Naive thymus-derived CD4-positive, alpha-beta T cell (primary cell): Measurements from ENCODE around the gene ATP8A1. TPM values are rescaled to one million over a fixed set of nuclear protein-coding genes. Genes with fewer than 3 reads are reported as not detected.
A peak's percentile ranks its signal among the peaks of the same experiment; 100 is the strongest.

ENCODE experiments used
- ATAC-seq: fragments of 150-1000 bp; cut with Tn5 transposase; 2 replicates; pipeline ENCODE4 v1.10.0; 2021; ENCODE audit warnings: mild to moderate bottlenecking, moderate library complexity
- CTCF ChIA-PET: fragments of 350-600 bp; sonication (Branson Sonifier 250); formaldehyde crosslinking; loops from one replicate; lab custom pipeline; 2021; ENCODE audit warnings: antibody characterized with exemption; lab: Charles Lee
- POLR2A ChIA-PET: fragments of 350-600 bp; sonication (Branson Sonifier 250); formaldehyde crosslinking; loops from one replicate; lab custom pipeline; 2021; ENCODE audit warnings: antibody characterized with exemption, inconsistent platforms; lab: Charles Lee
- DNase-seq, 9 donors: peaks; one replicate each; pipeline versions ENCODE4 v3.0.0 to v3.0.0-alpha.2; 2020 to 2022; ENCODE audit warnings: mixed read lengths in 1 of 9
- H3K27ac ChIP-seq: one replicate; pipeline ENCODE4 v1.7.0; 2013; ENCODE audit warnings: mild to moderate bottlenecking, low read depth, low read length, moderate library complexity
- H3K27me3 ChIP-seq, 2 donors: one replicate each; pipeline ENCODE4 v1.7.0; 2013; ENCODE audit warnings: low read length in 2 of 2, mild to moderate bottlenecking in 2 of 2, moderate library complexity in 2 of 2; ENCODE audit not compliant: control insufficient read depth in 2 of 2, insufficient read depth in 2 of 2
- H3K36me3 ChIP-seq, 3 experiments: 1 replicate in 2 of 3; 2 replicates in 1 of 3; pipeline ENCODE4 v1.7.0; 2013; ENCODE audit warnings: low read length in 3 of 3, mild to moderate bottlenecking in 3 of 3, moderate library complexity in 1 of 3; ENCODE audit not compliant: insufficient read depth in 3 of 3, control insufficient read depth in 2 of 3
- H3K4me1 ChIP-seq, 2 donors: one replicate each; pipeline ENCODE4 v1.7.0; 2013; ENCODE audit warnings: low read length in 2 of 2, mild to moderate bottlenecking in 2 of 2, moderate library complexity in 1 of 2; ENCODE audit not compliant: control insufficient read depth in 2 of 2, insufficient read depth in 2 of 2
- H3K4me3 ChIP-seq: 2 replicates; pipeline ENCODE4 v1.7.0; 2013; ENCODE audit warnings: mild to moderate bottlenecking, low read length
- H3K9me3 ChIP-seq, 3 experiments: 1 replicate in 2 of 3; 2 replicates in 1 of 3; pipeline ENCODE4 v1.7.0; 2013; ENCODE audit warnings: low read length in 3 of 3; ENCODE audit not compliant: control insufficient read depth in 2 of 3
- H3K27ac Mint-ChIP-seq, 9 donors: one replicate each; pipeline ENCODE4 v1.8.0; 2020 to 2022; ENCODE audit warnings: mixed read lengths in 9 of 9, mild to moderate bottlenecking in 8 of 9, moderate library complexity in 5 of 9, inconsistent platforms in 2 of 9
- H3K27me3 Mint-ChIP-seq, 5 donors: one replicate each; pipeline ENCODE4 v1.8.0; 2021 to 2022; ENCODE audit warnings: mixed read lengths in 5 of 5, mild to moderate bottlenecking in 1 of 5
- H3K36me3 Mint-ChIP-seq, 5 donors: one replicate each; pipeline ENCODE4 v1.8.0; 2020 to 2022; ENCODE audit warnings: mixed read lengths in 5 of 5, mild to moderate bottlenecking in 3 of 5, inconsistent platforms in 1 of 5
- H3K4me1 Mint-ChIP-seq, 7 donors: one replicate each; pipeline ENCODE4 v1.8.0; 2020 to 2022; ENCODE audit warnings: mixed read lengths in 7 of 7, mild to moderate bottlenecking in 3 of 7, inconsistent platforms in 1 of 7
- H3K4me3 Mint-ChIP-seq, 10 donors: one replicate each; pipeline ENCODE4 v1.8.0; 2020 to 2022; ENCODE audit warnings: mild to moderate bottlenecking in 10 of 10, mixed read lengths in 10 of 10, moderate library complexity in 6 of 10, inconsistent platforms in 2 of 10
- H3K9me3 Mint-ChIP-seq, 11 donors: one replicate each; pipeline ENCODE4 v1.8.0; 2020 to 2022; ENCODE audit warnings: mixed read lengths in 11 of 11, mild to moderate bottlenecking in 4 of 11, inconsistent platforms in 1 of 11, moderate library complexity in 1 of 11
- intact Hi-C, 2 donors: fragments of 100-400 bp; cut with micrococcal nuclease; formaldehyde crosslinking; loops; one replicate each; pipeline ENCODE4 v1.15.1; 2023
- polyA plus RNA-seq, 2 donors: library from polyadenylated mRNA; unstranded; fragments of 300-500 nt; fragmentation: Illumina TruSeq; gene quantifications; one replicate each; pipeline ENCODE4 v1.2.3, GENCODE V29; 2021
- total RNA-seq, 6 experiments: library from RNA in 5 of 6; stranded (reverse) in 5 of 6; gene quantifications; 1 replicate in 5 of 6; 2 replicates in 1 of 6; pipeline ENCODE4 v1.2.3 and lab custom pipeline; 2021 to 2026

ATP8A1 gene
- total and polyA plus RNA-seq, 7 experiments from 2014 or later: 8.8 to 66.8 (median 48.5) TPM

GRCh38 chr4:42412251-42412650 is 244.7 kb downstream of the ATP8A1 start:
- CTCF ChIA-PET: no interaction called here
- intact Hi-C loops: no loop called here
- no peak overlapping the region for H3K27ac ChIP-seq
- no peak overlapping the region for H3K4me3 ChIP-seq
- H3K9me3 ChIP-seq: no peaks in the 10 kb centered on the region
- ATAC-seq (no peak), DNase-seq (no peak)
- Mint-ChIP-seq H3K36me3 (peaks cover 0 to 69% (median 32%) of the 10 kb centered on the region in 5 donors), H3K4me1 (no peaks in the 10 kb centered on the region), H3K9me3 (no peaks in the 10 kb centered on the region), H3K4me3 (no peak overlapping the region), H3K27ac (no peak overlapping the region), H3K27me3 (no peaks in the 10 kb centered on the region)
- H3K4me1 ChIP-seq: no peaks in the 10 kb centered on the region
- H3K27me3 ChIP-seq: no peaks in the 10 kb centered on the region
- POLR2A ChIA-PET: no interaction called here
- peaks cover 0 to 18% (median 5%) of the 10 kb centered on the region in 3 experiments for H3K36me3 ChIP-seq

DNA sequence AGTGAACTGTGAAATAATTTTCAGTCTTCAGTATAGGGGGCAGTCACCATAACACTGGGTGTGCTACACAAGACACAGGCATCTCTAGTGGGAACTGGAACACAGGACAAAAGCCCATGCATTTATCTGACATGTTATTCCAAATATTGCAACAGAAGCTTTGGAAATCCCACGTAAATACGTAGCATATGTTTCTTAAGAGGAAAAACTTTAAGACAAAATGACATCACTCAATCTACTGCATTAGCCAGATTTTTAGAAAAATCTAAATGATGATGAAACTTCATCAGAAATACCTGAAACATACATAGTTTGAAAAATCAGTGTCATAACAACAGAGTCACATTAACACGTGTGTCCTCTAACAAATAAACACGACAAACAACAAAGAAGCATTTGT is 245.1 kb downstream of the ATP8A1 start:
- Mint-ChIP-seq H3K4me3 (no peak overlapping the region), H3K36me3 (peaks cover 0 to 68% (median 32%) of the 10 kb centered on the region in 5 donors), H3K9me3 (no peaks in the 10 kb centered on the region), H3K4me1 (no peaks in the 10 kb centered on the region), H3K27ac (no peak overlapping the region), H3K27me3 (no peaks in the 10 kb centered on the region)
- CTCF ChIA-PET: no interaction called here
- ATAC-seq: no peak
- Histone ChIP-seq H3K9me3 (no peaks in the 10 kb centered on the region), H3K27me3 (no peaks in the 10 kb centered on the region), H3K4me3 (no peak overlapping the region), H3K36me3 (peaks cover 0 to 18% (median 5%) of the 10 kb centered on the region in 3 experiments), H3K27ac (no peak overlapping the region), H3K4me1 (no peaks in the 10 kb centered on the region)
- intact Hi-C loops: no loop called here
- POLR2A ChIA-PET: no interaction called here
- no peak for DNase-seq

DNA sequence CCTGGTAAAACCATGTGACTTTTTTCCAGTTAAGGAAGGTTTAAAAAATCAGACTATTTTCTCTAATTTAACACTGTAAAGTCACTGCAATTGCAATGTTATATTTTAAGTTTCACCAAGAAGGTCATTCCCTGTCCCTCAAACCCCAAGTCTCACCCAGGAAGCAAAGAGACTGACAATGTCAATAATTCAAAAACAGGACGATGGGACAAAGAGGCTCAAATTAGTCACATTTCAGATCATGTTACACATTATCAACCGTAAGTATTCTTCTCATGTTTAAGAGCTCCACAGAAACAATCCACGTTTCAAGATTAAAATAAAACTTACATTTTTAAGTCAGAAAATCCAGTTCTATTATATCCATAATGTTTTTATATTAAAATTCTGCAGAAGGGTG is 246.5 kb downstream of the ATP8A1 start:
- H3K4me1 Mint-ChIP-seq: no peaks in the 10 kb centered on the region
- Histone ChIP-seq H3K4me1 (no peaks in the 10 kb centered on the region), H3K36me3 (peaks cover 0 to 18% (median 5%) of the 10 kb centered on the region in 3 experiments), H3K4me3 (no peak overlapping the region), H3K27ac (no peak overlapping the region), H3K9me3 (no peaks in the 10 kb centered on the region), H3K27me3 (no peaks in the 10 kb centered on the region)
- no peaks in the 10 kb centered on the region for H3K27me3 Mint-ChIP-seq
- H3K9me3 Mint-ChIP-seq: no peaks in the 10 kb centered on the region
- DNase-seq (no peak), ATAC-seq (no peak)
- ChIA-PET CTCF (no interaction called here), POLR2A (no interaction called here)
- no peak overlapping the region for H3K4me3 Mint-ChIP-seq
- no peak overlapping the region for H3K27ac Mint-ChIP-seq
- intact Hi-C loops: no loop called here
- peaks cover 0 to 63% (median 35%) of the 10 kb centered on the region in 5 donors for H3K36me3 Mint-ChIP-seq

DNA sequence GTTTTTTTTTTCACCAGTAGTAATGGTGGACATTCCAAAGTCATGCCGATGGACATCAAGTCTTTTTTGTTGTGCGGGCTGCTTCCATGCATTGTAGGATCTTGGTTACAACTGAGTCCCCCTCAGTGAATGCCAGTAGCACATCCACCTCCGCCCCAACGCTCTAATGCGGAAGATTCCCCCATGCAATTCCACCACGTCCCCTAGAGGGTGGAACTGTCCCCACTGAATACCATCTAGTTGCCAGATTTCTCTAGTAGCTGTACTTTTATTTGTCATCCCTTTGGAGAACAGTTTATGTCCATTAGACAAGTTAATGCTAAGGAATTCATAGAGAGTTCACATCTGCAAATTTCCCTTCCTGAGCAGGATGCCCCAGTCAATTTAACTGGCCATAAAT is 252.9 kb downstream of the ATP8A1 start:
- Mint-ChIP-seq H3K4me3 (no peak overlapping the region), H3K27me3 (peaks cover 24 to 39% (median 27%) of the 10 kb centered on the region in 5 donors), H3K36me3 (peaks cover 0 to 22% (median 5%) of the 10 kb centered on the region in 5 donors), H3K4me1 (peaks cover 0 to 17% (median 8%) of the 10 kb centered on the region in 7 donors), H3K27ac (no peak overlapping the region), H3K9me3 (no peaks in the 10 kb centered on the region)
- Histone ChIP-seq H3K4me1 (no peaks in the 10 kb centered on the region), H3K4me3 (no peak overlapping the region), H3K9me3 (no peaks in the 10 kb centered on the region), H3K27ac (no peak overlapping the region), H3K27me3 (no peaks in the 10 kb centered on the region), H3K36me3 (no peaks in the 10 kb centered on the region)
- ATAC-seq (no peak), DNase-seq (no peak)
- intact Hi-C loops: no loop called here
- CTCF ChIA-PET: interaction anchor here (0.5 kb wide), 1 partner anchor 11 kb away, joined by 5 read pairs; no protein-coding TSS in a partner anchor
- POLR2A ChIA-PET: no interaction called here

DNA sequence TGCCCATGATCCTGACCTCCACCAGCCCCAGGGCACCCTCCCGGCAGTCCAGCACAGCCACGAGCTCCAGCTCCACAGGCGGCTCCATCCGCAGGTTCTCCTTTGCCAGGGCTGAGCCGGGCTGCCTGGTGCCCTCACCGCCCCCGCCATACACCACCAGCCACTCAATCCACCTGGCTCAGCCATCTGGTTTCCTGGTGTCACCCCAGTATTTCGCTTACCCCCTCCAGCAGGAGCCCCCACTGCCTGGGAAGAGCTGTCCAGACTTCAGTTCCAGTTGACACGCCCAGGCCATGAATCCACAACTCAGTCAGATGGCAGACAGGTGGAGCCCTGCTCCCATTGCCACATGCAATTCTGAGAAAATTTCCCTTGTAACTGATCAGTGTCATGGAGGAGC is 255.7 kb downstream of the ATP8A1 start:
- intact Hi-C loops: no loop called here
- no peak for ATAC-seq
- no peaks in the 10 kb centered on the region for H3K4me1 ChIP-seq
- Mint-ChIP-seq H3K27ac (peak overlapping the region in 1 of 9 donors; percentile 9), H3K27me3 (peaks cover 39 to 63% (median 42%) of the 10 kb centered on the region in 5 donors), H3K36me3 (peaks cover 1 to 14% (median 4%) of the 10 kb centered on the region in 5 donors), H3K4me3 (no peak overlapping the region), H3K4me1 (peaks cover 9 to 35% (median 28%) of the 10 kb centered on the region in 7 donors), H3K9me3 (no peaks in the 10 kb centered on the region)
- POLR2A ChIA-PET: no interaction called here
- H3K27me3 ChIP-seq: peaks cover 3 to 4% of the 10 kb centered on the region in 2 donors
- DNase-seq: no peak
- no peaks in the 10 kb centered on the region for H3K9me3 ChIP-seq
- H3K27ac ChIP-seq: no peak overlapping the region
- no peaks in the 10 kb centered on the region for H3K36me3 ChIP-seq
- CTCF ChIA-PET: no interaction called here
- no peak overlapping the region for H3K4me3 ChIP-seq

DNA sequence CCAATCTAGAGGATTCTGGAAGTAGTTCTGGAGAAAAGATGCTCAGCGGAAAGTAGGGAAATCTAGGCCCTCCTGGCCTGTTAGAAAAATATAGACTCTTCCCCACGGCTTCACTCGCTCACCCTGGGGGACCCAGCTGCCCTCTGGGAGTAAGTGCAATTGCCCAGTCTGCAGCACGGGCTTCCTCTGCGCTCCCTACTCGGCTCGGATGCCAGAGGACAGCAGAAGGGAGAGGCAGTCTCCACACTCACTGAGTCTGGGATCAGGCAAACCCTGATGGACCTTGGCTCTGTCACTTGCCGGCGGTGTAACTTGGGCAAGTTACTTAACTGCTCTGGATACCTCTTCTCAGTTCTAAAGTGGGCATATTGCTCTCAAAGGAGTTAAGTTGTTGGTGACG is 257.5 kb downstream of the ATP8A1 start:
- no peak overlapping the region for H3K27ac Mint-ChIP-seq
- Histone ChIP-seq H3K9me3 (no peaks in the 10 kb centered on the region), H3K27ac (no peak overlapping the region), H3K4me1 (no peaks in the 10 kb centered on the region), H3K36me3 (no peaks in the 10 kb centered on the region), H3K4me3 (no peak overlapping the region), H3K27me3 (peaks cover 3 to 4% of the 10 kb centered on the region in 2 donors)
- ChIA-PET CTCF (no interaction called here), POLR2A (no interaction called here)
- peaks cover 49 to 77% (median 59%) of the 10 kb centered on the region in 5 donors for H3K27me3 Mint-ChIP-seq
- H3K9me3 Mint-ChIP-seq: no peaks in the 10 kb centered on the region
- intact Hi-C loops: loop anchor here in 1 of 2 donors (5.0 to 10.0 kb wide), 2 partner anchors 515 to 652 kb away; partner anchors contain the start of gene PHOX2B
- peak overlapping the region in 8 of 10 donors; percentile 0 to 88 (median 68) for H3K4me3 Mint-ChIP-seq
- peaks cover 9 to 36% (median 29%) of the 10 kb centered on the region in 7 donors for H3K4me1 Mint-ChIP-seq
- ATAC-seq: no peak
- peaks cover 0 to 1% (median 0%) of the 10 kb centered on the region in 5 donors for H3K36me3 Mint-ChIP-seq
- no peak for DNase-seq

- H3K4me1 ChIP-seq: no peaks in the 10 kb centered on the region
- H3K4me3 ChIP-seq: no peak overlapping the region
- ChIA-PET POLR2A (no interaction called here), CTCF (no interaction called here)
- H3K27ac ChIP-seq: no peak overlapping the region
- H3K4me1 Mint-ChIP-seq: peaks cover 9 to 36% (median 29%) of the 10 kb centered on the region in 7 donors
- peaks cover 0 to 1% (median 0%) of the 10 kb centered on the region in 5 donors for H3K36me3 Mint-ChIP-seq
- DNase-seq (no peak), ATAC-seq (no peak)
- no peak overlapping the region for H3K27ac Mint-ChIP-seq
- peaks cover 3 to 4% of the 10 kb centered on the region in 2 donors for H3K27me3 ChIP-seq
- peak overlapping the region; percentile 29 to 88 (median 69) for H3K4me3 Mint-ChIP-seq
- peaks cover 49 to 77% (median 59%) of the 10 kb centered on the region in 5 donors for H3K27me3 Mint-ChIP-seq
- no peaks in the 10 kb centered on the region for H3K36me3 ChIP-seq
- intact Hi-C loops: loop anchor here in 1 of 2 donors (5.0 to 10.0 kb wide), 2 partner anchors 514 to 652 kb away; partner anchors contain the start of gene PHOX2B
- no peaks in the 10 kb centered on the region for H3K9me3 Mint-ChIP-seq
- H3K9me3 ChIP-seq: no peaks in the 10 kb centered on the region
These were observed 258.0 kb downstream of the ATP8A1 start for GRCh38 chr4:42398871-42399331.
